Upper lobe of right lung (tissue), 1 donor: Measurements from ENCODE around the gene EDAR. TPM values are rescaled to one million over a fixed set of nuclear protein-coding genes. Genes with fewer than 3 reads are reported as not detected.

Source experiments
- ATAC-seq: fragments of 200-7000 bp; cut with Tn5 transposase; one replicate; pipeline ENCODE4 v1.9.1; 2020; ENCODE audit warnings: mild to moderate bottlenecking, moderate library complexity
- DNase-seq: peaks from one replicate; pipeline ENCODE4 v3.0.0-alpha.2; 2020
- H3K27ac ChIP-seq: fragments of 200-600 bp; one replicate; pipeline ENCODE4 v1.8.0; 2022
- H3K27me3 ChIP-seq: fragments of 200-600 bp; one replicate; pipeline ENCODE4 v1.8.0; 2022; ENCODE audit warnings: mild to moderate bottlenecking
- H3K36me3 ChIP-seq: fragments of 200-600 bp; one replicate; pipeline ENCODE4 v1.8.0; 2022
- H3K4me1 ChIP-seq: fragments of 200-600 bp; one replicate; pipeline ENCODE4 v1.8.0; 2022
- H3K4me3 ChIP-seq: fragments of 200-600 bp; one replicate; pipeline ENCODE4 v1.8.0; 2022; ENCODE audit warnings: mild to moderate bottlenecking
- H3K9me3 ChIP-seq: fragments of 200-600 bp; one replicate; pipeline ENCODE4 v1.8.0; 2022
- CTCF ChIP-seq: fragments of 200-600 bp; IDR thresholded peaks from one replicate; pipeline ENCODE4 v1.8.0; 2022; ENCODE audit warnings: antibody characterized with exemption
- intact Hi-C: fragments of 100-400 bp; cut with DNase I; formaldehyde crosslinking; loops from one replicate; pipeline ENCODE4 v1.11.0; 2022
- total RNA-seq: library from RNA; stranded (reverse); fragmentation: NEBNext Ultra II Directional; extraction: Animal tissue kit (Norgen Biotek cat#: 25700); gene quantifications from one replicate; pipeline ENCODE4 v1.2.1, GENCODE V29; 2021
- donor health status: DM: no; HTN: yes; CAD: no; lungs with severe emphysema.

The EDAR gene
- total RNA-seq, 1 donor from 2014 or later: 0.20 TPM

- intact Hi-C loops: no loop called here
- no peak for TF ChIP-seq CTCF
- no peak for DNase-seq
- no peak for ATAC-seq
- no peak overlapping the region for H3K4me3 ChIP-seq
- H3K27ac ChIP-seq: no peak overlapping the region
- no peaks in the 10 kb centered on the region for H3K36me3 ChIP-seq
- H3K4me1 ChIP-seq: no peaks in the 10 kb centered on the region
- no peaks in the 10 kb centered on the region for H3K27me3 ChIP-seq
- H3K9me3 ChIP-seq: no peaks in the 10 kb centered on the region
These were observed 30.2 kb downstream of the EDAR start for GRCh38 chr2:108958632-108959341.

GRCh38 chr2:108958002-108958401 is 31.0 kb downstream of the EDAR start:
- no peaks in the 10 kb centered on the region for H3K27me3 ChIP-seq
- no peaks in the 10 kb centered on the region for H3K9me3 ChIP-seq
- DNase-seq (no peak), ATAC-seq (no peak)
- intact Hi-C loops: no loop called here
- H3K36me3 ChIP-seq: no peaks in the 10 kb centered on the region
- no peak overlapping the region for H3K4me3 ChIP-seq
- H3K4me1 ChIP-seq: no peaks in the 10 kb centered on the region
- H3K27ac ChIP-seq: no peak overlapping the region
- no peak for TF ChIP-seq CTCF

- Histone ChIP-seq H3K9me3 (no peaks in the 10 kb centered on the region), H3K27me3 (no peaks in the 10 kb centered on the region), H3K36me3 (no peaks in the 10 kb centered on the region), H3K4me1 (no peaks in the 10 kb centered on the region), H3K4me3 (no peak overlapping the region), H3K27ac (no peak overlapping the region)
- DNase-seq (no peak), ATAC-seq (no peak)
- TF ChIP-seq CTCF: no peak
- intact Hi-C loops: no loop called here
These were observed 32.6 kb downstream of the EDAR start for GRCh38 chr2:108956375-108956774.

- TF ChIP-seq CTCF: no peak
- ATAC-seq: peak; percentile 9
These were observed 38.5 kb downstream of the EDAR start for GRCh38 chr2:108950369-108951135.

GRCh38 chr2:108949316-108950239 is 39.4 kb downstream of the EDAR start:
- Histone ChIP-seq H3K36me3 (no peaks in the 10 kb centered on the region), H3K4me3 (no peak overlapping the region), H3K4me1 (no peaks in the 10 kb centered on the region), H3K27ac (no peak overlapping the region), H3K27me3 (no peaks in the 10 kb centered on the region), H3K9me3 (peaks cover 6% of the 10 kb centered on the region)
- intact Hi-C loops: no loop called here
- ATAC-seq (no peak), DNase-seq (no peak)
- TF ChIP-seq CTCF: no peak

More at GRCh38 chr2:108950369-108951135, 38.5 kb downstream of the EDAR start:
- DNase-seq: no peak
- H3K4me1 ChIP-seq: no peaks in the 10 kb centered on the region
- H3K36me3 ChIP-seq: no peaks in the 10 kb centered on the region
- intact Hi-C loops: no loop called here
- no peaks in the 10 kb centered on the region for H3K27me3 ChIP-seq
- no peak overlapping the region for H3K4me3 ChIP-seq
- peaks cover 6% of the 10 kb centered on the region for H3K9me3 ChIP-seq
- no peak overlapping the region for H3K27ac ChIP-seq
